Testis (tissue), 3 donors: Measurements from ENCODE around the gene WIPF3. TPM values are rescaled to one million over a fixed set of nuclear protein-coding genes. Genes with fewer than 3 reads are reported as not detected.

Experiments used
- DNase-seq: peaks from one replicate; pipeline ENCODE4 v3.0.0-alpha.2; 2019
- H3K27ac ChIP-seq, 2 donors: fragments of 200-600 bp; sonication (generic); one replicate each; pipeline ENCODE4 v1.5.1; 2019
- H3K27me3 ChIP-seq: fragments of 200-600 bp; sonication (generic); one replicate; pipeline ENCODE4 v1.5.1; 2019
- H3K36me3 ChIP-seq: fragments of 200-600 bp; sonication (generic); one replicate; pipeline ENCODE4 v1.5.1; 2017; ENCODE audit warnings: low read depth; ENCODE audit errors: missing control alignments
- H3K4me1 ChIP-seq: fragments of 200-600 bp; sonication (generic); one replicate; pipeline ENCODE4 v1.5.1; 2019
- H3K4me3 ChIP-seq, 2 donors: fragments of 200-600 bp; sonication (generic); one replicate each; pipeline ENCODE4 v1.5.1; 2017 to 2019
- H3K9me3 ChIP-seq: fragments of 200-600 bp; sonication (generic); one replicate; pipeline ENCODE4 v1.5.1; 2017
- CTCF ChIP-seq, 3 experiments: fragments of 450-650 bp in 2 of 3; fragments of 200-600 bp in 1 of 3; sonication (generic) in 1 of 3; IDR thresholded peaks; one replicate each; pipeline ENCODE4 v1.5.1; 2016 to 2019; ENCODE audit warnings: antibody characterized with exemption in 3 of 3, mild to moderate bottlenecking in 2 of 3, moderate library complexity in 1 of 3
- POLR2A ChIP-seq: fragments of 450-650 bp; IDR thresholded peaks from one replicate; pipeline ENCODE4 v1.6.1; 2017; ENCODE audit warnings: antibody characterized with exemption, mild to moderate bottlenecking, moderate library complexity
- WGBS, 2 donors: methylation state at CpG; one replicate each; pipeline ENCODE4 v1.1.5; 2018; 5-methylcytosine and 5-hydroxymethylcytosine counted together
- intact Hi-C: fragments of 100-400 bp; cut with DNase I; formaldehyde crosslinking; loops from one replicate; pipeline ENCODE4 v1.15.1; 2023; ENCODE audit warnings: low total_unique reads
- polyA plus RNA-seq: library from polyadenylated mRNA; stranded (reverse); fragments of 350-450 nt; fragmentation: Illumina TruSeq; extraction: RNeasy Lipid Tissue Mini Kit (QIAGEN cat#74804); gene quantifications from one replicate; pipeline ENCODE4 v1.2.3, GENCODE V29; 2014; ENCODE audit warnings: low read depth, low replicate concordance; ENCODE audit not compliant: insufficient read depth
- total RNA-seq, 2 donors: library from RNA; depleted of rRNA; stranded (reverse); fragments of >200 nt; gene quantifications; one replicate each; pipeline ENCODE4 v1.2.3, GENCODE V29; 2016

Gene WIPF3
- total and polyA plus RNA-seq, 3 donors from 2014 or later: 42.7 to 110 (median 80.7) TPM

- intact Hi-C loops: no loop called here
- Histone ChIP-seq H3K36me3 (no peaks in the 10 kb centered on the region), H3K27ac (peak overlapping the region in 1 of 2 donors; percentile 83), H3K4me3 (no peak overlapping the region), H3K9me3 (no peaks in the 10 kb centered on the region), H3K27me3 (no peaks in the 10 kb centered on the region), H3K4me1 (peaks cover 65% of the 10 kb centered on the region)
- 50 to 53% methylated on average over 3 of the region's 3 CpGs for WGBS, 2 donors
- TF ChIP-seq POLR2A (no peak), CTCF (IDR thresholded peaks at IDR 0.05) (no peak)
- no peak for DNase-seq
These were observed 42.6 kb downstream of the WIPF3 start for GRCh38 chr7:29848941-29849340.

GRCh38 chr7:29851487-29851886, 45.2 kb downstream of the WIPF3 start:
- TF ChIP-seq CTCF (IDR thresholded peaks at IDR 0.05): no peak
- TF ChIP-seq POLR2A: no peak
- peak overlapping the region; percentile 73 to 83 for H3K27ac ChIP-seq
- WGBS, 2 donors: 71 to 87% methylated on average over 6 to 7 of the region's 7 CpGs
- H3K4me1 ChIP-seq: peaks cover 57% of the 10 kb centered on the region
- no peak overlapping the region for H3K4me3 ChIP-seq
- no peaks in the 10 kb centered on the region for H3K27me3 ChIP-seq
- intact Hi-C loops: no loop called here
- no peaks in the 10 kb centered on the region for H3K9me3 ChIP-seq
- H3K36me3 ChIP-seq: no peaks in the 10 kb centered on the region
- peak; percentile 45 for DNase-seq

GRCh38 chr7:29852457-29852856, 46.1 kb downstream of the WIPF3 start:
- 90 to 94% methylated on average over 1 of the region's 1 CpG for WGBS, 2 donors
- intact Hi-C loops: no loop called here
- H3K4me3 ChIP-seq: no peak overlapping the region
- peak overlapping the region in 1 of 2 donors; percentile 83 for H3K27ac ChIP-seq
- H3K9me3 ChIP-seq: no peaks in the 10 kb centered on the region
- H3K36me3 ChIP-seq: no peaks in the 10 kb centered on the region
- no peaks in the 10 kb centered on the region for H3K27me3 ChIP-seq
- no peak for TF ChIP-seq CTCF (IDR thresholded peaks at IDR 0.05)
- no peak for TF ChIP-seq POLR2A
- H3K4me1 ChIP-seq: peaks cover 50% of the 10 kb centered on the region
- no peak for DNase-seq

- no peak for TF ChIP-seq CTCF (IDR thresholded peaks at IDR 0.05)
- TF ChIP-seq POLR2A: no peak
- H3K27me3 ChIP-seq: no peaks in the 10 kb centered on the region
- peak overlapping the region; percentile 41 to 76 for H3K27ac ChIP-seq
- no peaks in the 10 kb centered on the region for H3K9me3 ChIP-seq
- peaks cover 50% of the 10 kb centered on the region for H3K4me1 ChIP-seq
- no peak overlapping the region for H3K4me3 ChIP-seq
- 60 to 69% methylated on average over 2 of the region's 2 CpGs for WGBS, 2 donors
- no peak for DNase-seq
- H3K36me3 ChIP-seq: no peaks in the 10 kb centered on the region
- intact Hi-C loops: no loop called here
These were observed 46.8 kb downstream of the WIPF3 start for GRCh38 chr7:29853072-29853471.

- Histone ChIP-seq H3K27ac (peak overlapping the region; percentile 41 to 51), H3K27me3 (no peaks in the 10 kb centered on the region), H3K4me1 (peaks cover 52% of the 10 kb centered on the region), H3K36me3 (no peaks in the 10 kb centered on the region), H3K9me3 (no peaks in the 10 kb centered on the region), H3K4me3 (no peak overlapping the region)
- TF ChIP-seq CTCF (IDR thresholded peaks at IDR 0.05): no peak
- no peak for DNase-seq
- intact Hi-C loops: no loop called here
- WGBS, 2 donors: 74 to 76% methylated on average over 9 of the region's 9 CpGs
These were observed 47.5 kb downstream of the WIPF3 start for GRCh38 chr7:29853789-29854188.
